ENCODE results near the gene CDHR2.

GRCh38 chr5:176524987-176525386, 24.2 kb upstream of the CDHR2 start:
- TF ChIP-seq POLR2AphosphoS5 (IDR thresholded peaks at IDR 0.05; ENCODE audit: low read depth, low read length) (no peak), TAF1 (IDR thresholded peaks at IDR 0.05; ENCODE audit: low read depth, low read length) (no peak), PAX5 (IDR thresholded peaks at IDR 0.05; ENCODE audit: insufficient read depth, low read length, severe bottlenecking) (no peak), POLR2A (IDR thresholded peaks at IDR 0.05; ENCODE audit: low read depth, low read length) (no peak), SPI1 (IDR thresholded peaks at IDR 0.05; ENCODE audit: low read depth, low read length) (no peak), POU2F2 (IDR thresholded peaks at IDR 0.05; ENCODE audit: low read depth, low read length) (no peak)

Data from GM12891 (cell line).